OCI-LY3 (cell line): ENCODE data around the gene DAAM2.

ENCODE experiments used
- H2AFZ ChIP-seq: fragments of 200-600, 300-600 bp; shearing (Covaris generic); 2 replicates; pipeline ENCODE4 v1.6.0; 2014; ENCODE audit warnings: antibody characterized with exemption, low read depth, low read length
- H3K27ac ChIP-seq: fragments of 200-600, 300-600 bp; sonication (generic); 2 replicates; pipeline ENCODE4 v1.5.1; 2014; ENCODE audit warnings: mild to moderate bottlenecking, low read length, moderate library complexity, mixed read lengths
- H3K27me3 ChIP-seq: fragments of 200-600, 300-600 bp; sonication (generic); 2 replicates; pipeline ENCODE4 v1.6.1; 2014; ENCODE audit warnings: low read depth, low read length, mixed read lengths
- H3K36me3 ChIP-seq: fragments of 200-600, 300-600 bp; sonication (generic); replicated peaks from 2 replicates; pipeline ENCODE3; 2014; ENCODE audit warnings: low read depth, low read length, mixed read lengths
- H3K4me1 ChIP-seq: fragments of 300-600, 200-600 bp; sonication (generic); 2 replicates; pipeline ENCODE4 v1.6.1; 2014; ENCODE audit warnings: low read length, mixed read lengths
- H3K4me2 ChIP-seq: fragments of 200-600, 300-600 bp; sonication (generic); 2 replicates; pipeline ENCODE4 v1.6.1; 2014; ENCODE audit warnings: low read length, mixed read lengths
- H3K4me3 ChIP-seq: fragments of 300-600, 200-600 bp; sonication (generic); 2 replicates; pipeline ENCODE4 v1.5.1; 2014; ENCODE audit warnings: antibody characterized with exemption, mild to moderate bottlenecking, low read length, moderate library complexity
- H3K79me2 ChIP-seq: fragments of 300-600, 200-600 bp; shearing (Covaris generic); 2 replicates; pipeline ENCODE4 v1.6.1; 2014; ENCODE audit warnings: mild to moderate bottlenecking, low read length, mixed read lengths
- H3K9ac ChIP-seq: fragments of 300-600, 200-600 bp; shearing (Covaris generic); 2 replicates; pipeline ENCODE4 v1.6.0; 2014; ENCODE audit warnings: mild to moderate bottlenecking, low read length, moderate library complexity
- H3K9me3 ChIP-seq: fragments of 200-600, 300-600 bp; shearing (Covaris generic); 2 replicates; pipeline ENCODE4 v1.6.1; 2014; ENCODE audit warnings: low read length, mixed read lengths; ENCODE audit not compliant: insufficient read depth
- H4K20me1 ChIP-seq: fragments of 200-600, 300-600 bp; sonication (generic); 2 replicates; pipeline ENCODE4 v1.6.1; 2016; ENCODE audit warnings: low read length, mixed read lengths; ENCODE audit not compliant: insufficient read depth
- EZH2phosphoT487 ChIP-seq: fragments of 200-600 bp; shearing (Covaris generic); IDR thresholded peaks from 2 replicates; pipeline ENCODE4 v1.6.1; 2018; ENCODE audit warnings: antibody characterized with exemption, mixed run types, low read depth
- TF ChIP-seq, protein P1 (sequence below): fragments of 200-600, 300-600 bp; sonication (generic); IDR thresholded peaks from 2 replicates; pipeline ENCODE4 v1.5.1; 2014; ENCODE audit warnings: antibody characterized with exemption, low read length, low read depth

Gene DAAM2

DNA sequence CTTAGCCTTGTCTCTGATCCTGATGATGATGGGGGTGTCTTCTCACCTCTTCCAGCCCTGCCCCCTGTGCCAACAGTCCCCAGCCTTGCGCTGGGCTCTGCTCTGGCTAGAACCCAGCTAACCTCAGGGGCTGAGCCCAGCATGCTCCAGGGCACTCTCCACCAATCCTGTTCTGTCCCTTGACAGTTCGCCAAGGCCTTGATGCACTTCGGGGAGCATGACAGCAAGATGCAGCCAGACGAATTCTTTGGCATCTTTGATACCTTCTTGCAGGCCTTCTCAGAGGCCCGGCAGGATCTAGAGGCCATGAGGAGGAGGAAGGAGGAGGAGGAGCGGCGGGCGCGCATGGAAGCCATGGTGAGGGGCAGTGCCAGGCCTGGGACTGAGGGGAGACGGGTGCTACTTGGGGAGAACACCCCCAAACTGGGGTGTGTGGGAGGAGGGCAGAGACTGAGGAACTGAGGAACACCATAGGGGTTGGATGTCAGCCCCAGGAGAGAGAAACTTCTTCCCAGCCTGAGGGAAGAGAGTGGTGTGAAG is 109.0 kb downstream of the DAAM2 start:
- H3K9ac ChIP-seq, result no peak overlapping the region
- no peak overlapping the region for H3K4me3 ChIP-seq
- no peaks in the 10 kb centered on the region for H4K20me1 ChIP-seq
- no peaks in the 10 kb centered on the region for H3K9me3 ChIP-seq
- H3K4me2 ChIP-seq, result no peak overlapping the region
- H3K27ac ChIP-seq, result no peak overlapping the region
- peaks cover 28% of the 10 kb centered on the region for H3K27me3 ChIP-seq
- H2AFZ ChIP-seq, result no peak overlapping the region
- no peak for TF ChIP-seq EZH2phosphoT487
- TF ChIP-seq, protein P1, sequence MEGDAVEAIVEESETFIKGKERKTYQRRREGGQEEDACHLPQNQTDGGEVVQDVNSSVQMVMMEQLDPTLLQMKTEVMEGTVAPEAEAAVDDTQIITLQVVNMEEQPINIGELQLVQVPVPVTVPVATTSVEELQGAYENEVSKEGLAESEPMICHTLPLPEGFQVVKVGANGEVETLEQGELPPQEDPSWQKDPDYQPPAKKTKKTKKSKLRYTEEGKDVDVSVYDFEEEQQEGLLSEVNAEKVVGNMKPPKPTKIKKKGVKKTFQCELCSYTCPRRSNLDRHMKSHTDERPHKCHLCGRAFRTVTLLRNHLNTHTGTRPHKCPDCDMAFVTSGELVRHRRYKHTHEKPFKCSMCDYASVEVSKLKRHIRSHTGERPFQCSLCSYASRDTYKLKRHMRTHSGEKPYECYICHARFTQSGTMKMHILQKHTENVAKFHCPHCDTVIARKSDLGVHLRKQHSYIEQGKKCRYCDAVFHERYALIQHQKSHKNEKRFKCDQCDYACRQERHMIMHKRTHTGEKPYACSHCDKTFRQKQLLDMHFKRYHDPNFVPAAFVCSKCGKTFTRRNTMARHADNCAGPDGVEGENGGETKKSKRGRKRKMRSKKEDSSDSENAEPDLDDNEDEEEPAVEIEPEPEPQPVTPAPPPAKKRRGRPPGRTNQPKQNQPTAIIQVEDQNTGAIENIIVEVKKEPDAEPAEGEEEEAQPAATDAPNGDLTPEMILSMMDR, result no peak
- H3K4me1 ChIP-seq, result peaks cover 6% of the 10 kb centered on the region
- no peaks in the 10 kb centered on the region for H3K79me2 ChIP-seq
- H3K36me3 ChIP-seq, result no peaks in the 10 kb centered on the region

GRCh38 chr6:39901670-39902069 is 109.5 kb downstream of the DAAM2 start:
- TF ChIP-seq, protein P1, result no peak
- no peak for TF ChIP-seq EZH2phosphoT487
- Histone ChIP-seq H2AFZ (no peak overlapping the region), H3K4me1 (peaks cover 6% of the 10 kb centered on the region), H4K20me1 (no peaks in the 10 kb centered on the region), H3K36me3 (no peaks in the 10 kb centered on the region), H3K79me2 (no peaks in the 10 kb centered on the region), H3K27me3 (peaks cover 28% of the 10 kb centered on the region), H3K9ac (no peak overlapping the region), H3K4me3 (no peak overlapping the region), H3K4me2 (no peak overlapping the region), H3K27ac (no peak overlapping the region), H3K9me3 (no peaks in the 10 kb centered on the region)

DNA sequence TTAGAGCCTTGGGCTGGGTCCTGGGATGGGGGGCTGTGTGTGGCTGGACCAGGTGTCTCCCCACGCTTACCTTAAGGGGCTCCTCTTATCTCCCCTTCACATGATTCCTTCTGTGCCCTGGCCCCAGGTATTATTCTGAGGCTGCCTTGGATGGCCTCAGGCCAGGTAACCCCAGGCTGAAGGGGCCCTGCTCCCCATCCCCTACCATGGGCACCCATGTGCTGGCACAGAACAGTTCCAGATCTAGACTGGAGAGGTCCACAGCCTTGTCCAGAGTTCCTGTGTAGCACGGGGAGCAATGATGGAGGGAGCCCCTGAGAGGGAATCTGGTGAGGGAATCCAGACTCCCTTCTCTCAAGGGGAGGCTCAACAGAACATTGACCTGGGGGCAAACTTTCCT is 110.0 kb downstream of the DAAM2 start:
- no peaks in the 10 kb centered on the region for H3K79me2 ChIP-seq
- H3K4me3 ChIP-seq, result no peak overlapping the region
- peaks cover 27% of the 10 kb centered on the region for H3K27me3 ChIP-seq
- H3K36me3 ChIP-seq, result no peaks in the 10 kb centered on the region
- TF ChIP-seq EZH2phosphoT487, result no peak
- TF ChIP-seq, protein P1, result no peak
- H4K20me1 ChIP-seq, result no peaks in the 10 kb centered on the region
- H2AFZ ChIP-seq, result no peak overlapping the region
- no peak overlapping the region for H3K4me2 ChIP-seq
- H3K9ac ChIP-seq, result no peak overlapping the region
- H3K27ac ChIP-seq, result no peak overlapping the region
- H3K9me3 ChIP-seq, result no peaks in the 10 kb centered on the region
- H3K4me1 ChIP-seq, result peaks cover 6% of the 10 kb centered on the region

DNA sequence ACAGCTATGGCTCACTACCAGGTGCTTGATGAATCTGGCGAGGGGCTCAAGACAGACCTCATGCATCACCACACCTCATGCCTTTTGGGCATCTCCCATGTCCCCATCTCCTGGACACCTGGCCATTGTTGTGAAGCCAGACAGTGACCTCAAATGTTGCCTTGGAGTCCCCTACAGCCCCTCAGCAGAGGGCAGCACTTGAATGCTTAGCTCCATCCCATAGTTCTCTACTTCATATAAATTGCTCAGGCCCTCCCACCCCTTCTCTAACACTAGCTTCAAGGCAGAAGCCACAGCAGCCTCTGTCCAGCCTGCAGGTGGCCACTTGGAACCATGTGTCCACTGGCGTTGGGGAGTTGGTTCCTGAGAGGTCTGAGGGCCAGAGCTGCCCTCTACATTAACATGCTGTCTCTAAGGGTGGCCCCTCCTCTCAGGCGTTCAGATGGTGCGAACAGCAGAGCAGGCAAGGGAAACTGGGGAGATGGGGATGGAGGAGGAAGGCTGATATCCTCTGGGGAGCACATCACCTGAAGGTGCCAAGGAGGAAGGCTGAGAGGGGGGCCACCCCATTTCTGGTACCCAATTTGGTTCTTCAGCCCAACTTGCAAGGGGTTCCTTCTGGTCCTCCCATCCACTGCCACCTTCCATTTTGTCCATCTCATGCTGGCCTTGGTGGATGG is 110.8 kb downstream of the DAAM2 start:
- Histone ChIP-seq H3K9me3 (no peaks in the 10 kb centered on the region), H3K36me3 (no peaks in the 10 kb centered on the region), H2AFZ (no peak overlapping the region), H3K27ac (no peak overlapping the region), H3K9ac (no peak overlapping the region), H3K4me2 (no peak overlapping the region), H3K4me3 (no peak overlapping the region), H3K4me1 (peaks cover 1% of the 10 kb centered on the region), H3K79me2 (no peaks in the 10 kb centered on the region), H4K20me1 (no peaks in the 10 kb centered on the region), H3K27me3 (peaks cover 22% of the 10 kb centered on the region)
- TF ChIP-seq EZH2phosphoT487, result no peak
- TF ChIP-seq, protein P1, result peak; percentile 45
